WERI-Rb-1 (cell line): ENCODE data around the gene FCRLA.

Experiments used
- DNase-seq: peaks from one replicate; pipeline ENCODE4 v3.0.0-alpha.2; 2020
- H3K27ac ChIP-seq: fragments of 250-450 bp; sonication (Bioruptor Pico); 2 replicates; pipeline ENCODE4 v1.5.1; 2020; ENCODE audit warnings: mild to moderate bottlenecking, moderate library complexity
- H3K27me3 ChIP-seq: fragments of 250-450 bp; sonication (Bioruptor Pico); 2 replicates; pipeline ENCODE4 v1.5.1; 2021; ENCODE audit warnings: mild to moderate bottlenecking, low read depth, moderate library complexity; ENCODE audit not compliant: insufficient read depth, severe bottlenecking
- H3K36me3 ChIP-seq: fragments of 250-450 bp; sonication (Bioruptor Pico); 2 replicates; pipeline ENCODE4 v1.5.1; 2020; ENCODE audit warnings: mild to moderate bottlenecking, moderate library complexity
- H3K4me3 ChIP-seq: 2 replicates; pipeline ENCODE4 v1.5.1; 2011; ENCODE audit warnings: low read depth, mild to moderate bottlenecking, control low read depth, low read length
- H3K9me3 ChIP-seq: fragments of 250-450 bp; sonication (Bioruptor Pico); 2 replicates; pipeline ENCODE4 v1.5.1; 2021; ENCODE audit warnings: mild to moderate bottlenecking, moderate library complexity; ENCODE audit not compliant: severe bottlenecking
- TF ChIP-seq, protein P1 (sequence below): IDR thresholded peaks from 2 replicates; pipeline ENCODE4 v1.5.1; 2011; ENCODE audit warnings: low read depth, mild to moderate bottlenecking, control low read depth, inconsistent platforms, low read length

FCRLA gene

GRCh38 chr1:161739865-161740566 is 33.0 kb downstream of the FCRLA start:
- no peak for DNase-seq
- Histone ChIP-seq H3K36me3 (no peaks in the 10 kb centered on the region), H3K4me3 (no peak overlapping the region), H3K9me3 (no peaks in the 10 kb centered on the region), H3K27me3 (peaks cover 99% of the 10 kb centered on the region), H3K27ac (no peak overlapping the region)
- TF ChIP-seq, protein P1, sequence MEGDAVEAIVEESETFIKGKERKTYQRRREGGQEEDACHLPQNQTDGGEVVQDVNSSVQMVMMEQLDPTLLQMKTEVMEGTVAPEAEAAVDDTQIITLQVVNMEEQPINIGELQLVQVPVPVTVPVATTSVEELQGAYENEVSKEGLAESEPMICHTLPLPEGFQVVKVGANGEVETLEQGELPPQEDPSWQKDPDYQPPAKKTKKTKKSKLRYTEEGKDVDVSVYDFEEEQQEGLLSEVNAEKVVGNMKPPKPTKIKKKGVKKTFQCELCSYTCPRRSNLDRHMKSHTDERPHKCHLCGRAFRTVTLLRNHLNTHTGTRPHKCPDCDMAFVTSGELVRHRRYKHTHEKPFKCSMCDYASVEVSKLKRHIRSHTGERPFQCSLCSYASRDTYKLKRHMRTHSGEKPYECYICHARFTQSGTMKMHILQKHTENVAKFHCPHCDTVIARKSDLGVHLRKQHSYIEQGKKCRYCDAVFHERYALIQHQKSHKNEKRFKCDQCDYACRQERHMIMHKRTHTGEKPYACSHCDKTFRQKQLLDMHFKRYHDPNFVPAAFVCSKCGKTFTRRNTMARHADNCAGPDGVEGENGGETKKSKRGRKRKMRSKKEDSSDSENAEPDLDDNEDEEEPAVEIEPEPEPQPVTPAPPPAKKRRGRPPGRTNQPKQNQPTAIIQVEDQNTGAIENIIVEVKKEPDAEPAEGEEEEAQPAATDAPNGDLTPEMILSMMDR, result no peak

GRCh38 chr1:161740921-161741320 is 33.9 kb downstream of the FCRLA start:
- H3K36me3 ChIP-seq, result no peaks in the 10 kb centered on the region
- H3K27ac ChIP-seq, result no peak overlapping the region
- no peak for DNase-seq
- H3K27me3 ChIP-seq, result peaks cover 99% of the 10 kb centered on the region
- no peaks in the 10 kb centered on the region for H3K9me3 ChIP-seq
- H3K4me3 ChIP-seq, result no peak overlapping the region
- TF ChIP-seq, protein P1, result no peak

GRCh38 chr1:161743231-161743630 is 36.2 kb downstream of the FCRLA start:
- DNase-seq, result no peak
- Histone ChIP-seq H3K36me3 (no peaks in the 10 kb centered on the region), H3K27me3 (peaks cover 96% of the 10 kb centered on the region), H3K4me3 (no peak overlapping the region), H3K27ac (no peak overlapping the region), H3K9me3 (no peaks in the 10 kb centered on the region)
- TF ChIP-seq, protein P1, result no peak

- no peak for DNase-seq
- H3K36me3 ChIP-seq, result peaks cover 25% of the 10 kb centered on the region
- no peak overlapping the region for H3K4me3 ChIP-seq
- H3K27ac ChIP-seq, result no peak overlapping the region
- H3K27me3 ChIP-seq, result peaks cover 54% of the 10 kb centered on the region
- TF ChIP-seq, protein P1, result no peak
- no peaks in the 10 kb centered on the region for H3K9me3 ChIP-seq
Observed at GRCh38 chr1:161747801-161748200, 40.8 kb downstream of the FCRLA start.

- H3K4me3 ChIP-seq, result peak within 1 kb of the TSS; percentile 89
- TF ChIP-seq, protein P1, result peak; percentile 54
- H3K36me3 ChIP-seq, result peaks cover 44% of the 10 kb centered on the region
- no peaks in the 10 kb centered on the region for H3K9me3 ChIP-seq
- H3K27ac ChIP-seq, result peak within 1 kb of the TSS; percentile 97
- H3K27me3 ChIP-seq, result peaks cover 36% of the 10 kb centered on the region
- peak; percentile 99 for DNase-seq
Observed at GRCh38 chr1:161749509-161750407, 42.7 kb downstream of the FCRLA start, which contains the start of gene DUSP12. Gene DUSP12 (plus strand): TSS chr1:161749786. CDS start chr1:161749802, 16 bp downstream.
